ENCODE data around the gene OR51S1. TPM values are rescaled to one million over a fixed set of nuclear protein-coding genes. Genes with fewer than 3 reads are reported as not detected.

OR51S1 gene
- total and polyA plus RNA-seq, 7 donors: not detected

DNA sequence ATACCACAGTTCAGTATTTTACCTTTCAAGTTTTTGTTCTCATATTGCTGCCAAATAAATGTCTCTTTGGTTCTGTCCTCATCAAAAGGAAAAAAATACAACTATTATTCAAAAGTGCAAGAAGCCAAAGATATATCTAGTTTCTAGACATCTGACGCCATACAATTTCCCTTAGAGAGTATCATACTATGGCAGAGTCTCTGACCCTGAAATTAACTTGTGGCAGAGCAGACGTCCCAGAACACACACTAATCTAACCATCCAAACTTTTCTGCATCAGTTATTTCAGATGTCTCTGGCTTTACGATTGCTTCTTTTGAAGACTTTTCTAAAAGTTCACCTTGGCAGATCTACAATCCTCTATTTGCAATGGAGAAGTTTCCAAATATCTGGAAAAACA, 35.4 kb upstream of the OR51S1 start:
- Histone ChIP-seq H3K9me3 (no peaks in the 10 kb centered on the region), H3K4me1 (no peaks in the 10 kb centered on the region), H3K36me3 (no peaks in the 10 kb centered on the region), H3K4me3 (no peak overlapping the region), H3K27ac (no peak overlapping the region), H3K27me3 (no peaks in the 10 kb centered on the region)
- TF ChIP-seq EP300 (IDR thresholded peaks at IDR 0.05): no peak
- DNase-seq: no peak
- 82 to 86% methylated on average over 3 of the region's 3 CpGs for WGBS, 2 donors
- intact Hi-C loops (cut with DNase I): no loop called here

GRCh38 chr11:4882543-4882942, 33.5 kb upstream of the OR51S1 start:
- H3K9me3 ChIP-seq: no peaks in the 10 kb centered on the region
- no peak overlapping the region for H3K4me3 ChIP-seq
- H3K36me3 ChIP-seq: no peaks in the 10 kb centered on the region
- no peak overlapping the region for H3K27ac ChIP-seq
- TF ChIP-seq EP300 (IDR thresholded peaks at IDR 0.05) (no peak), POLR2AphosphoS5 (IDR thresholded peaks at IDR 0.05) (no peak), POLR2A (IDR thresholded peaks at IDR 0.05) (no peak), CTCF (IDR thresholded peaks at IDR 0.05) (no peak)
- no peaks in the 10 kb centered on the region for H3K27me3 ChIP-seq
- H3K4me1 ChIP-seq: no peaks in the 10 kb centered on the region
- WGBS, 2 donors: 87 to 90% methylated on average over 5 of the region's 5 CpGs
- DNase-seq: no peak
- intact Hi-C loops (cut with DNase I): no loop called here

DNA sequence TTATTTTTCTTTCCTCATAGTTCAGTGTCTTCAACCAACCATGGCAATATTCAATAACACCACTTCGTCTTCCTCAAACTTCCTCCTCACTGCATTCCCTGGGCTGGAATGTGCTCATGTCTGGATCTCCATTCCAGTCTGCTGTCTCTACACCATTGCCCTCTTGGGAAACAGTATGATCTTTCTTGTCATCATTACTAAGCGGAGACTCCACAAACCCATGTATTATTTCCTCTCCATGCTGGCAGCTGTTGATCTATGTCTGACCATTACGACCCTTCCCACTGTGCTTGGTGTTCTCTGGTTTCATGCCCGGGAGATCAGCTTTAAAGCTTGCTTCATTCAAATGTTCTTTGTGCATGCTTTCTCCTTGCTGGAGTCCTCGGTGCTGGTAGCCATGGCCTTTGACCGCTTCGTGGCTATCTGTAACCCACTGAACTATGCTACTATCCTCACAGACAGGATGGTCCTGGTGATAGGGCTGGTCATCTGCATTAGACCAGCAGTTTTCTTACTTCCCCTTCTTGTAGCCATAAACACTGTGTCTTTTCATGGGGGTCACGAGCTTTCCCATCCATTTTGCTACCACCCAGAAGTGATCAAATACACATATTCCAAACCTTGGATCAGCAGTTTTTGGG, 33.0 kb upstream of the OR51S1 start, which contains the start of gene OR51T1:
TSS of gene OR51T1 (plus strand) at position 41 of the 641 bp plus-strand sequence. CDS start at position 41, 0 bp downstream.
- H3K4me1 ChIP-seq: no peaks in the 10 kb centered on the region
- no peak for DNase-seq
- no peak within 1 kb of the TSS for H3K4me3 ChIP-seq
- H3K27ac ChIP-seq: no peak within 1 kb of the TSS
- no peaks in the 10 kb centered on the region for H3K9me3 ChIP-seq
- no peaks in the 10 kb centered on the region for H3K36me3 ChIP-seq
- intact Hi-C loops (cut with DNase I): no loop called here
- H3K27me3 ChIP-seq: no peaks in the 10 kb centered on the region
- TF ChIP-seq POLR2AphosphoS5 (IDR thresholded peaks at IDR 0.05): no peak
- TF ChIP-seq EP300 (IDR thresholded peaks at IDR 0.05): no peak
- TF ChIP-seq CTCF (IDR thresholded peaks at IDR 0.05): no peak
- TF ChIP-seq POLR2A (IDR thresholded peaks at IDR 0.05): no peak
- 88 to 91% methylated on average over 8 of the region's 8 CpGs for WGBS, 2 donors

GRCh38 chr11:4881188-4881587, 32.2 kb upstream of the OR51S1 start:
- Histone ChIP-seq H3K4me1 (no peaks in the 10 kb centered on the region), H3K27me3 (no peaks in the 10 kb centered on the region), H3K36me3 (no peaks in the 10 kb centered on the region), H3K27ac (no peak overlapping the region), H3K9me3 (no peaks in the 10 kb centered on the region), H3K4me3 (no peak overlapping the region)
- TF ChIP-seq CTCF (IDR thresholded peaks at IDR 0.05) (no peak), POLR2A (IDR thresholded peaks at IDR 0.05) (no peak), EP300 (IDR thresholded peaks at IDR 0.05) (no peak), POLR2AphosphoS5 (IDR thresholded peaks at IDR 0.05) (no peak)
- DNase-seq: no peak
- 85 to 90% methylated on average over 4 of the region's 4 CpGs for WGBS, 2 donors
- intact Hi-C loops (cut with DNase I): no loop called here

- Histone ChIP-seq H3K36me3 (no peaks in the 10 kb centered on the region), H3K4me1 (no peaks in the 10 kb centered on the region), H3K27ac (no peak overlapping the region), H3K27me3 (no peaks in the 10 kb centered on the region), H3K9me3 (no peaks in the 10 kb centered on the region), H3K4me3 (no peak overlapping the region)
- no peak for DNase-seq
- intact Hi-C loops (cut with DNase I): no loop called here
- TF ChIP-seq POLR2AphosphoS5 (IDR thresholded peaks at IDR 0.05) (no peak), EP300 (IDR thresholded peaks at IDR 0.05) (no peak), POLR2A (IDR thresholded peaks at IDR 0.05) (no peak), CTCF (IDR thresholded peaks at IDR 0.05) (no peak)
- WGBS, 2 donors: 32 to 67% methylated on average over 1 of the region's 1 CpG
Measured at GRCh38 chr11:4865855-4866254, 16.8 kb upstream of the OR51S1 start.

All from sigmoid colon (tissue), 7 donors.